H1 (cell line): ENCODE measurements around the gene SLC13A1. TPM values are rescaled to one million over a fixed set of nuclear protein-coding genes. Genes with fewer than 3 reads are reported as not detected.

Experiments
- SP2 ChIP-seq: IDR thresholded peaks from 2 replicates; pipeline ENCODE4 v1.6.1; 2012; ENCODE audit warnings: mild to moderate bottlenecking, low read length, inconsistent platforms
- polyA plus RNA-seq, 7 experiments: library from polyadenylated mRNA; depleted of rRNA in 3 of 7; stranded (reverse) in 5 of 7; unstranded in 2 of 7; fragments of >200 nt in 5 of 7; fragments of 200-250 nt in 2 of 7; gene quantifications; 1 replicate in 5 of 7; 2 replicates in 1 of 7; 4 replicates in 1 of 7; pipeline versions ENCODE4 v1.2.1 to v1.2.3, GENCODE V29; 2011 to 2013; ENCODE audit warnings: missing spikeins in 2 of 7, mixed read lengths in 2 of 7
- total RNA-seq: library from RNA; stranded (reverse); fragmentation: NEBNext Ultra II Directional; extraction: Animal tissue kit (Norgen Biotek cat#: 25700); gene quantifications from 2 replicates; pipeline ENCODE4 v1.2.1, GENCODE V29; 2021

Gene SLC13A1
- total and polyA plus RNA-seq, 2 of the 8 experiments (the other 6 are each of a cell fraction or from before 2014, with no cell fraction given): not detected

DNA sequence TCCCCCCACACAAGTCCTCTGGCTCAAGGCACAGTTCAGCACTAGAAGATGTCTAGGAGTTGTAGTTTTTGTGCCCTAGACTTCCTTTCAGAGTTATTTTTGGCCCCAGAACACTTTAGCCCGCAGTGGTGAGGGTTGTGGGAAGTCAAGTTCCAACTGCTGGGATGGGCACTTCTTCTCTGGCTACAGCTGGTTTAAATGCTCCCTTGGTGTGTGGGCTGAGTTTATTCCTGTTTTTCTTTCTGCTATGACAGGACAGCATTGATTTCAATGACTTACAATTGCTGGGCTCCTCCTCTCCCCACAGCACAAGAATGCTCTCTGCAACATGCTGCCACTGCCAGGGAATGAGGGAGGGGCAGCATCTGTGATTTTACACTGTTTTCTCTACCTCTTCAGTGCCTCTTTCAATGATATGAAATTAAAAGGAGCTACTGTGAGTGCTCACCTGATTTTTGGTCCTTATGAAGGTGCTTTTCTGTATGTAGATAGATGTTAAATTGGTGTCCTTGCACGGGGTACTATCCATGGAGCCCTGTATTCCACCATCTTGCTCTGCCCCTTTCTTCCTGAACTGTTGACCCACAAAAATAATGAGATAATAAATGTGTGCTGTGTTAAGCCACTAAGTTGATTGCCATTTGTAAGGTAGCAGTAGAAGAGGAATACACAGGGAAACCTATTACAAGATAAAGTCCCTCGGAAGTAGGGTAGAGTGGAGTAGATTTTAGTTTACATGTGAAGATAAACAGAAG is 56.3 kb downstream of the SLC13A1 start (continued):
- no peak for TF ChIP-seq SP2
